ENCODE results near the gene CCDC88C. TPM values are rescaled to one million over a fixed set of nuclear protein-coding genes. Genes with fewer than 3 reads are reported as not detected.

Gene CCDC88C
- total RNA-seq, 1 donor from 2014 or later = 39.3 TPM

DNA sequence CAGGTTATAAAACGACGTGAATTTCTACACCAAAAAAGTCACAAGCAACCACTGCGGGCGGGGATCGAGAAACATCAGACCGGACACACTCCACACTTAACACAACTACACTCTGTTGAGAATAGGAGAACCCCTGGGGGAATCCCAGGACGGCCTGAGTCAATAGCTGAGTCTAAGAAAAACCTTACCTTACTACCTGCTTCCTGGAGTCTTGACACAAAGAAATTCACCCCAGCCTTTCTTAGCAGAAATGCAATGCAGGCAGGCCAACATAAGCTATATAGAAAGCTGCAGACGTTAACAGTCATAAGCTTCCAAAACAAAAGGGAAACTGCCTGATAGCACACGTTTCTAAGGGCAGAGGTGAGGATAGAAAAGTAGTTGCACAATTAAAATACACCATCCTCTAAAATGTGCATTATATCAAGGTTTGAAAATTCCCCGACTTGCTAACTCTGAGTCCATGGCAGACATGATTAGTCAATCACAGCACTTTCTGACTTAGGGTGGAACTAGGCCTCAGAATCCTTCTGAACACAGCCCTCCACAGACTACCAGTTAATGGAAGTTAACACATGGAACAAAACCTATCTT lies 68.0 kb downstream of the CCDC88C start:
- Mint-ChIP-seq H3K36me3 (no peaks in the 10 kb centered on the region), H3K4me1 (ENCODE audit: unreplicated experiment) (peaks cover 61% of the 10 kb centered on the region), H3K9me3 (no peaks in the 10 kb centered on the region), H3K27me3 (no peaks in the 10 kb centered on the region), H3K4me3 (no peak overlapping the region), H3K27ac (no peak overlapping the region)
- DNase-seq (ENCODE audit: extremely low spot score, unreplicated experiment) = no peak
- TF ChIP-seq, protein P1, sequence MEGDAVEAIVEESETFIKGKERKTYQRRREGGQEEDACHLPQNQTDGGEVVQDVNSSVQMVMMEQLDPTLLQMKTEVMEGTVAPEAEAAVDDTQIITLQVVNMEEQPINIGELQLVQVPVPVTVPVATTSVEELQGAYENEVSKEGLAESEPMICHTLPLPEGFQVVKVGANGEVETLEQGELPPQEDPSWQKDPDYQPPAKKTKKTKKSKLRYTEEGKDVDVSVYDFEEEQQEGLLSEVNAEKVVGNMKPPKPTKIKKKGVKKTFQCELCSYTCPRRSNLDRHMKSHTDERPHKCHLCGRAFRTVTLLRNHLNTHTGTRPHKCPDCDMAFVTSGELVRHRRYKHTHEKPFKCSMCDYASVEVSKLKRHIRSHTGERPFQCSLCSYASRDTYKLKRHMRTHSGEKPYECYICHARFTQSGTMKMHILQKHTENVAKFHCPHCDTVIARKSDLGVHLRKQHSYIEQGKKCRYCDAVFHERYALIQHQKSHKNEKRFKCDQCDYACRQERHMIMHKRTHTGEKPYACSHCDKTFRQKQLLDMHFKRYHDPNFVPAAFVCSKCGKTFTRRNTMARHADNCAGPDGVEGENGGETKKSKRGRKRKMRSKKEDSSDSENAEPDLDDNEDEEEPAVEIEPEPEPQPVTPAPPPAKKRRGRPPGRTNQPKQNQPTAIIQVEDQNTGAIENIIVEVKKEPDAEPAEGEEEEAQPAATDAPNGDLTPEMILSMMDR (conservative IDR thresholded peaks at IDR 0.05) = no peak

DNA sequence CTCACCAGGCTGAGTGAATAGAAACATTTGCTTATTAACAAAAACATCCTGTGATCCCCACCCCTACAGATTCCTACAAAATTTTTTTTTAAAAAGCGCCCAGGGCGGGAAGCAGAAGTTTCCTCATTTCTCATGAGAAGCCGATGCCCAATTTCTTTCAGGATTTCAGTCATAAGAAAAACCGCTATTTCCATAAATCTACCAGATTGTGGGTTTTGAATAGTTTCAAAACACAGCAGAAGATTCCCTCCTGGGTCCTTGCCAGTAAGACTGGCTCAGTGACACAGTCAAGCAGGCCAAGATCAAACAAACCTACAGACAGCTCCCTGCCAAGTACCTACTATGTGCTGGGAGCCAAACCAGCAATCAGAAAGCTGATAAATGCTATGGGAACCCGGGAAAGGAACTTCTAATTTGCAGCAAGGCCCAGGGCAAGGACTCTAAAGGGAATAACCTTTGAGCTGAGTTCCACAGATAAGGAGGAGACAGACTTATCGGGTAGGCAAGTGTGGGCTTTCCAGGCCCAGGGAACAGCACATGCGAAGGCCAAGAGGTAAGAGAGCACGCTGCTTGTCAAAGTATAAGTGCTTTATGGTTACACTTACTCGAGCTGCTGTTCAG lies 68.7 kb downstream of the CCDC88C start:
- Mint-ChIP-seq H3K36me3 (no peaks in the 10 kb centered on the region), H3K9me3 (no peaks in the 10 kb centered on the region), H3K27me3 (no peaks in the 10 kb centered on the region), H3K27ac (no peak overlapping the region), H3K4me3 (no peak overlapping the region), H3K4me1 (ENCODE audit: unreplicated experiment) (peaks cover 56% of the 10 kb centered on the region)
- TF ChIP-seq, protein P1 (conservative IDR thresholded peaks at IDR 0.05) = no peak
- no peak for DNase-seq (ENCODE audit: extremely low spot score, unreplicated experiment)

DNA sequence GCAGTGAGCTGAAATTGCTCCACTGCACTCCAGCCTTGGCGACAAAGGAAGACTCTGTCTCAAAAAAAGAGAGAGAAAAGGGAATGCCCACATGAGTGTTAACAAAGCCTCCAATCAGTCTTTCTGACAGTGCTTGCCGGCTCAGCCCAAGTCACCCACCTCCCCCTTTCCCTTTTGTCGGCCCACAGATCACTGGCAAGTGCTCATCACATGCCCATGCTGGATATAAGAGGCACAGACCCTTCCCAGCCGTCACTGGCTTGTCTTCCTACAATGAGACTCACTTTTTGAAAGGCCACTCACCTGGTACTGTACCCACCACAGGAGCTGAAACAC lies 70.8 kb downstream of the CCDC88C start:
- TF ChIP-seq, protein P1 (conservative IDR thresholded peaks at IDR 0.05) = no peak
- Mint-ChIP-seq H3K4me3 (no peak overlapping the region), H3K4me1 (ENCODE audit: unreplicated experiment) (peaks cover 40% of the 10 kb centered on the region), H3K9me3 (no peaks in the 10 kb centered on the region), H3K27ac (no peak overlapping the region), H3K27me3 (no peaks in the 10 kb centered on the region), H3K36me3 (no peaks in the 10 kb centered on the region)
- no peak for DNase-seq (ENCODE audit: extremely low spot score, unreplicated experiment)

DNA sequence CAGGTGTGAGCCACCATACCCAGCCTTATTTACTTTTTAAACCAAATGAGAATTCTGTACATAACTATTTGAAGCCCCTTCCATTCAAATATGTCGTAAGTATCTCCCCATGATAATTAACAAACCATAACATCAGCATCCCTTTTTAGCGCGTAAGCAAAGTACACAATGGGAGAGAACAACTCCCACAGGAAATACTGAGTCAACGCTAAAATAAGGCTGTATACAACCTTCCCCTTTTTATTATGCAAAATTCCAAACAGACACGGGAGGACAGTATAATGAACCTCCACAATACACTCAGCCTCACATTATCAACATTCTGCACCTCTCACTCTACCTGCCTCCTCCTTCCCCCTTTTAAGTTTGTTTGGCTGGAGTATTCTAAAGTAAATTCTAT lies 73.5 kb downstream of the CCDC88C start:
- no peak overlapping the region for H3K4me3 Mint-ChIP-seq
- H3K27ac Mint-ChIP-seq = no peak overlapping the region
- peaks cover 28% of the 10 kb centered on the region for H3K4me1 Mint-ChIP-seq (ENCODE audit: unreplicated experiment)
- DNase-seq (ENCODE audit: extremely low spot score, unreplicated experiment) = no peak
- peaks cover 4% of the 10 kb centered on the region for H3K36me3 Mint-ChIP-seq
- no peaks in the 10 kb centered on the region for H3K27me3 Mint-ChIP-seq
- TF ChIP-seq, protein P1 (conservative IDR thresholded peaks at IDR 0.05) = no peak
- H3K9me3 Mint-ChIP-seq = no peaks in the 10 kb centered on the region

DNA sequence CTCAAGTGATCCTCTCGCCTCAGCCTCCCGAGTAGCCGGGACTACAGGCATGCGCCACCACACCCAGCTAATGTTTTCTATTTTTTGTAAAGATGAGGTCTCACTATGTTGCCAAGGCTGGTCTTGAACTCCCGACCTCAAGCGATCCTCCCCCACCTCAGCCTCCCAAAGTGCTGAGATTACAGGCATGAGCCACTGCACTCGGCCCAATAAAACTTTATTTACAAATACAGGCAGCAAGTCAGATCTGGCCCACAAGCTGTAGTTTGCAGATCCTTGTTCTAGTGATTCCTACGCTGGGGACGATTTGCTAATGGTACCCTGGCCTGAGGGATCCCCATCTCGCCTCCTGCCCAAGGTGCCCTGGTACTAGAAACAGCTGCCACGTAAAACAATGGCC lies 74.6 kb downstream of the CCDC88C start:
- no peaks in the 10 kb centered on the region for H3K9me3 Mint-ChIP-seq
- TF ChIP-seq, protein P1 (conservative IDR thresholded peaks at IDR 0.05) = no peak
- peaks cover 6% of the 10 kb centered on the region for H3K36me3 Mint-ChIP-seq
- DNase-seq (ENCODE audit: extremely low spot score, unreplicated experiment) = no peak
- no peak overlapping the region for H3K27ac Mint-ChIP-seq
- H3K4me1 Mint-ChIP-seq (ENCODE audit: unreplicated experiment) = peaks cover 19% of the 10 kb centered on the region
- H3K4me3 Mint-ChIP-seq = no peak overlapping the region
- no peaks in the 10 kb centered on the region for H3K27me3 Mint-ChIP-seq

Measured in type B pancreatic cell (in vitro differentiated cells).